Neural cell (in vitro differentiated cells): ENCODE data around the gene PLET1.

Experiments
- CTCF ChIP-seq: fragments of 450-650 bp; IDR thresholded peaks from 2 replicates; pipeline ENCODE4 v1.5.1; 2014; ENCODE audit warnings: antibody characterized with exemption, mild to moderate bottlenecking, moderate library complexity; ENCODE audit not compliant: poor library complexity, severe bottlenecking
- EP300 ChIP-seq: fragments of 450-650 bp; conservative IDR thresholded peaks from 2 replicates; pipeline ENCODE4 v1.6.1; 2014; ENCODE audit warnings: antibody characterized with exemption, mild to moderate bottlenecking, moderate library complexity; ENCODE audit not compliant: poor library complexity, severe bottlenecking
- EZH2 ChIP-seq: fragments of 200-600, 300-800 bp; shearing (Covaris generic), sonication (generic); IDR thresholded peaks from 2 replicates; pipeline ENCODE4 v1.6.1; 2014; ENCODE audit warnings: antibody characterized with exemption, low read length, borderline replicate concordance, mild to moderate bottlenecking; ENCODE audit not compliant: insufficient read depth, poor library complexity, severe bottlenecking
- MXI1 ChIP-seq: fragments of 450-650 bp; conservative IDR thresholded peaks from 2 replicates; pipeline ENCODE4 v1.6.1; 2014; ENCODE audit warnings: antibody characterized with exemption, mild to moderate bottlenecking; ENCODE audit not compliant: poor library complexity, severe bottlenecking
- POLR2AphosphoS5 ChIP-seq: IDR thresholded peaks from 2 replicates; pipeline ENCODE4 v1.6.1; 2012
- REST ChIP-seq: IDR thresholded peaks from 2 replicates; pipeline ENCODE4 v1.6.1; 2012; ENCODE audit warnings: borderline replicate concordance
- SMC3 ChIP-seq: fragments of 450-650 bp; conservative IDR thresholded peaks from 2 replicates; pipeline ENCODE4 v1.6.1; 2014; ENCODE audit warnings: antibody characterized with exemption, mild to moderate bottlenecking, moderate library complexity; ENCODE audit not compliant: poor library complexity
- TAF1 ChIP-seq: IDR thresholded peaks from 2 replicates; pipeline ENCODE4 v1.6.1; 2012; ENCODE audit warnings: low read depth

- TF ChIP-seq POLR2AphosphoS5 (no peak), CTCF (no peak), EP300 (no peak), EZH2 (no peak), MXI1 (no peak), SMC3 (no peak), REST (no peak), TAF1 (no peak)
These were observed 45.6 kb upstream of the PLET1 start for GRCh38 chr11:112306230-112306629.
